Activated T-helper 1 cell treated with Interleukin-2 at 50 U/mL for 16 hours (primary cell): ENCODE measurements around the gene TMEM151A.
"Not testable (repeated sequence)": the region's sequence is repeated elsewhere in the genome, so short reads cannot be mapped to it uniquely, and the experiment has no call there.

Source experiments
- DNase-seq: peaks from one replicate; pipeline ENCODE4 v3.0.0-alpha.2; 2020; ENCODE audit warnings: low read depth

The TMEM151A gene

GRCh38 chr11:66267379-66268243 lies 24.1 kb upstream of the TMEM151A start:
- peak; percentile 74 for DNase-seq

- DNase-seq, result peak; percentile 100
These were observed 23.3 kb upstream of the TMEM151A start, which contains the start of gene RAB1B for GRCh38 chr11:66268244-66268951. Gene RAB1B (plus strand): TSS chr11:66268639. CDS start chr11:66268680, 41 bp downstream.

- no peak for DNase-seq
These were observed 22.5 kb upstream of the TMEM151A start for GRCh38 chr11:66268952-66269905.

- no peak for DNase-seq
These were observed 19.9 kb upstream of the TMEM151A start for GRCh38 chr11:66271816-66272215.

GRCh38 chr11:66272596-66272995 lies 19.1 kb upstream of the TMEM151A start:
- DNase-seq, result no peak

- no peak for DNase-seq
These were observed 17.5 kb upstream of the TMEM151A start for GRCh38 chr11:66274219-66274618.

- no peak for DNase-seq
These were observed 16.3 kb upstream of the TMEM151A start for GRCh38 chr11:66275396-66275795.

- no peak for DNase-seq
These were observed 15.6 kb upstream of the TMEM151A start for GRCh38 chr11:66275984-66276612.

GRCh38 chr11:66276619-66277018 lies 15.1 kb upstream of the TMEM151A start:
- DNase-seq, result not testable (repeated sequence)

GRCh38 chr11:66277064-66277463 lies 14.6 kb upstream of the TMEM151A start:
- DNase-seq, result not testable (repeated sequence)

- peak; percentile 34 for DNase-seq
These were observed 14.0 kb upstream of the TMEM151A start, which contains the start of gene CNIH2 for GRCh38 chr11:66277471-66278362. Gene CNIH2 (plus strand): TSS chr11:66278175. CDS start chr11:66278457, 282 bp downstream.

- no peak for DNase-seq
These were observed 13.2 kb upstream of the TMEM151A start for GRCh38 chr11:66278363-66279091.

GRCh38 chr11:66279092-66279734 lies 12.5 kb upstream of the TMEM151A start:
- DNase-seq, result no peak

- no peak for DNase-seq
These were observed 11.3 kb upstream of the TMEM151A start for GRCh38 chr11:66280428-66280827.

GRCh38 chr11:66281001-66281400 lies 10.7 kb upstream of the TMEM151A start:
- no peak for DNase-seq

GRCh38 chr11:66281776-66282467 lies 9.8 kb upstream of the TMEM151A start:
- DNase-seq, result no peak

GRCh38 chr11:66282468-66283455 lies 8.9 kb upstream of the TMEM151A start:
- DNase-seq, result peak; percentile 100
